HG03558 (cell line): ENCODE data around the gene CXCR2.
"Not testable (repeated sequence)": the region's sequence is repeated elsewhere in the genome, so short reads cannot be mapped to it uniquely, and the experiment has no call there.

ENCODE experiments used
- ATAC-seq: cut with Tn5 transposase; IDR thresholded peaks from one replicate; pipeline ENCODE4 v1.9.1; 2021; ENCODE audit warnings: moderate number of reproducible peaks; ENCODE audit not compliant: unreplicated experiment; ENCODE audit errors: extremely low read depth

CXCR2 gene

DNA sequence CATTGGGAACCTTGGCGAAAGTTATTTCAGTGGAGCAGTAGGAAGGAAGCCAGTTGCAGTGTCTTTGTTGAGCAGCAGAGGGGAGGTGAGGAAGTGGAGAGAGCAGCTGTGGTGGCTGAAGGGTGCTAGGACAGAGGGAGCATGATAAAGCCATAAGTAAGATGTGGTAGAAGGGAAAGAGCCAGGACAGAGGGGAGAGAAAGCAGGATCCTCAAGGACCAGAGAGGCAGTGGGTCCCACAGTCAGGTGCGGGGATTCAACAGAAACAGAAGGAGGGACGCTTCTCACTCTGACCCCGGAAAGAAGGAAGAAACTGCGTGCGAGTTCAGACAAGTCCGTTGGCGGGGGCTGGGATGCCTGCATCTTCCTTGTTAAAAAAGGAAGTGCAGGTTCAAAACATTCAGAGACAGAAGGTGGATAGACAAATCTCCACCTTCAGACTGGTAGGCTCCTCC, at the start of gene CXCR2:
Gene CXCR2 (plus strand): TSS at position 403 of the 455 bp plus-strand sequence. CDS start 8,774 bp downstream, outside the sequence.
- ATAC-seq: no peak

DNA sequence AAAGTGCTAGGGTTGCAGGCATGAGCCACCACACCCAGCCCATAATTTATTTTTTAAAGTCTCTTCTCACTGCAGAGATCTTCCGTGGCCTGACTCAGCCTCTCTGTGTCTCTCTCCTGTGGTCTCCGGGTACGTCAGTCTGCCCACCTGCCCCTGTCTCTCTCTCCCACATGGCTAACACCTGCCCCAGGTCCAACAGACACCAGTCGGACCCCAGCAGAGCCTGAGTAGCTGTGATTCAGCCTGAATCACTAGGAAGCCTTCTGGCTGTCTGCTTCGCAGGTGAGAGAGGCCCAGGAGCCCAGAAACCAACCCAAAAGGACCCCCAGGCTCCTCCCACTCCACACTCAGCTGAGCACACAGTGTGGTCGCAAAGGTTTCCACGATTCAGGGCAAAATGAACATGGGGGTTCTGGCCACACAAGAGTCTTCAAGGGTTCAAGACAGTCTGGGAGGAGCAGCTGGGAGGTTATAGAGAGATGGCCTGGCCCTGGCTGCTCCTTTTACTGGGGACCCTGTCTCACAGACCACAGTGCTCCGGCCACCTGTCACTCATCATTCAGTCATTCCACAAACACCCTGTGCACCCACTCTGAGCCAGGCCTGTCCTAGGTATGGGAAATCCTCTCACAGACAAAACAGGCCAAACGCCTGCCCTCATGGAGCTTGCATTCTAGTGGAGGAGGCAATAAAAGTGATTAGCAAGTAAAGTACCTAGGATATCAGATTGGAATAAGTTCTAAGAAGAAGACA, 48.2 kb upstream of the CXCR2 start:
- ATAC-seq: no peak

DNA sequence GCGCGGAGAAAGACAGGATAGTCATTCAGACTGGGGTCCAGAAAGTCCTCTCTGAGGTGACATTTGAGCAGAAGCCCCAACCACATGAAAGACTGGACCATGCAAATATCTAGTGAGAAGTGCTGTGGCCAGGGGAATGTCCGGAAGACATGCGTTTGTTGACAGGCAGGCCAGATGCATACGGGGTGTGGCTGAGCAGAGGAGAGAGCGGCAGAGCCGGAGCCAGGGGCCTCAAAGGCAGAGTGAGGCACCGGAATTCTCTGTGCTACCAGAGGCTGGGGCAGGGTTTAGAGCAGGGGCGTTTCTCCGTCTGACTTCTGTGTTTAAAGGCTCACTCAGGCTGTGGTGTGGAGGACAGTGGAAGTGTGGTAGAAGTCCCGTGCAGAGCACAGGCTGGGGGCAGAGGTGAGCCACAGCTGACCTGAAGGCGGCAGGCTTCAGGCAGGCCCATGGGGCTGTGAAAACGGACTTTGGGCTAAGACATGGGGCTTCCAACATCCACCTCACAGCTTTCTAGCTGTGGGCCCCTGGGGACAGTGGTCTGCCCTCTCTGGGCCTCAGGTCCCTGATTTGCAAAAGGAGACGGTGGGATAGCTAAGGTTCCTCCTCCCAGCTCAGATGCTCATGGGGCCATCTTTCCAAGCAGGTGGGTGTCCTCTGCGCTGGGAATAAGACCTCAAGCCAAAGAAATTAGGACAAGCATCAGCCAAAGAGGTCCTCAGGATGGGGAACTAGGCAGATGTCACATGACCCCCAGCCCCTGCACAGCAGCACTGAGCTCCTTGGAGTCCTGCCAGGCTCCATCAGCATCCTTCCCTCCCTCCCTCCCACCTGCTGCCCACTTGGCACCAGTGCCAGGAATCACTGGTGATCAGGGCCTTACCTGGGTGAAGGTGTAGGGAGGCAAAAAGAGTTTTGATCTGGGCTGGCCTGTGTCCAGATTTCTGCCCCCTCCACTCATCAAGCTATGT, 45.6 kb upstream of the CXCR2 start:
- ATAC-seq: no peak

DNA sequence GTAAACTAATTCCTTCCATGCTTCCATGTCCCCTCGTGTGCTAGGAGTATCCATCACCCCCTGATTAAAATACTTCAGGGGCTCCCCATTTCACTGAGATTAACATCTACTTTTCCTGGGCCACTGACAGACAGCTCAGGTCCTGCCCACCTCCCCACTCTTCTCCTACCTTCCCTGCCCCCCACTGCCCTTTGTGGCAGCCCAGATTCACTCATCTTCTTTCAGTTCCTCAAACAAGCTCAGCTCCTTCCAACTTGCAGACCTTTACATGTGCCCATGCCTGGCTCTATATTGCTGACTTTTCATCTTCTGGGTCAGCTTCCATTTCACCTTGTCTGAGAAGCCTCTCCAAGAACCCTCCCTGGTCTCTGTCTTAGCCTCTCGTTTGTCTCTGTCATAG, 44.8 kb upstream of the CXCR2 start:
- ATAC-seq: peak; percentile 68

DNA sequence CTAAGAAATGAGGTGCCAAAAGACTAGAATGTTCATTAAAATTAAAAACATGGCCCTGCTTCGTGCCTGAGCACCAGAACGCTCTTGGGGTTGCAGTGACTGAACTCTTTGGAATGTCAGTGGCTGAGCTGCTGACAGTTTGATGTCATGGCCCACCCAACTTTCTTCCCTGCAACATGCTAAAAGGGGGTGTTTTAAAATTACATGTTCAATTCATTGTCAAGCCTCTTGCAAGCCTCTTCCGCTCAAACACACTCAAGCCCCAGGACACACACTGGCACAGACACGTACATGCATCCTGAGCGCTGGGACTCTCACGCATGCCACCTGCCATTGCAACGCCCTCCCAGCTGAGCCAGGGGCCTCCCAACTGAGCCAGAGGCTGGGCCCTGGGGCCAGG, 44.1 kb upstream of the CXCR2 start:
- no peak for ATAC-seq

DNA sequence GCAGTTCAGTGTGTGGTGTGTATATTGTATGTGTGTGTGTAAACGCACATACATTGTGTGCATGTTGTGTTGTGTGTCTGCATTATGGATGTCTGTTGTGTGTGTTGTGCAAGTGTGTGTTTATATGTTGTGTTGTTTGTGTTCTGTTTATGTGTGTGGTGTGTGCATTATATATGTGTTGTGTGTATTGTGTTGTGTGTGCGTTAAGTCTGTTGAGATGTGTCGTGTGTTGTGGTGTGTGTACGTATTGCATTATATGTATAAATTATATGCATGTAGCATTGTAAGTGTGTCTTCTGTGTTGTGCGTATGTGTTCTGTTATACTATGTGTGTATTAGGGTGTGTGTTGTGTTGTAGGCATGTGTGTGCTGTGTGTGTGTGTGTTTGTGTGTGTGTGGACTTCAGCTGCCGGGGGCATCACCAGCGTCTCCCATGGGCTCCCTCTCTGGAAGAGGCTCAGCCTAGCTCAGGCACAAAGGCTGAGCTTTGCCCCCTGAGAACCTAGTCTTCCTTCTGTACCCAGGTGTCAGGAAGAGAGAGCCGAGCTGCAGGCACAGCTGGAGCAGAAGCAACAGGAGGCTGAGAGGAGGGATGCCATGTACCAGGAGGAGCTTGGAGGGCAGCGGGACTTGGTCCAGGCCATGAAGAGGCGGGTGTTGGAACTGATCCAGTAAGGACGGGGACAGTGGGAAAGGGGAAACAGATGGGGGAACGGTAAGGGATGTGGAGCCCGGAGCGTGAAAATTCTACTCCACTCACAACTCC, 43.1 kb upstream of the CXCR2 start:
- ATAC-seq: no peak

DNA sequence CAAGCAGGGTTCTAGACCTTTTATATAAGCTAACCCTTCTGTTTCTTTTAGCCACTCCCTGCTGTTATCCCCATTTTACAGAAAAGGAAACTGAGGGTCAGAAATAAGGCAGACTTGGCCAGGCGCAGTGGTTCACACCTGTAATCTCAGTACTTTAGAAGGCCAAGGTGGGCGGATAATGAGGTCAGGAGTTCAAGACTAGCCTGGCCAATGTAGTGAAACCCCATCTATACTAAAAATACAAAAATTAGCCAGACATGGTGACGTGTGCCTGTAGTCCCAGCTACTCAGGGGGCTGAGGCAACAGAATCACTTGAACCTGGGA, 42.5 kb upstream of the CXCR2 start:
- ATAC-seq: no peak

DNA sequence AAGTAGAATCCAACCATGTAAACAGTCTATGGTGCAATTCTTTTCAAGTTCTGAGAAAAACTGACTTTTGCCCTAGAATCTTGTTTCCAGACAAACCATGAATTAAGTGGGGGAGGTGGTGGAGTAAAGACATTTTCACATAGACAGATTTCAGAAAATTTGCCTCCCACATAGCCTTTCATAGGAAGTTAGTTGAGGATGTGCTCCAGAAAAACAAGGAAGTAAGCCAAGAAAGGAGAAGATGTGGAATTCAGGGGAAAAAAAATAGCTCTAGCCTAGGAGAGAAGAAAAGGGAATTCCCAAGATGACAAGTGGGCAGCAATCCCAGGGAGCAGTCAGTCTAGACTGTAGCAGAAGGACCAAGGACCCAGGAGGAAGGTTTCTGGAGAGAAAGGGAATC, 39.4 kb upstream of the CXCR2 start:
- ATAC-seq: no peak

DNA sequence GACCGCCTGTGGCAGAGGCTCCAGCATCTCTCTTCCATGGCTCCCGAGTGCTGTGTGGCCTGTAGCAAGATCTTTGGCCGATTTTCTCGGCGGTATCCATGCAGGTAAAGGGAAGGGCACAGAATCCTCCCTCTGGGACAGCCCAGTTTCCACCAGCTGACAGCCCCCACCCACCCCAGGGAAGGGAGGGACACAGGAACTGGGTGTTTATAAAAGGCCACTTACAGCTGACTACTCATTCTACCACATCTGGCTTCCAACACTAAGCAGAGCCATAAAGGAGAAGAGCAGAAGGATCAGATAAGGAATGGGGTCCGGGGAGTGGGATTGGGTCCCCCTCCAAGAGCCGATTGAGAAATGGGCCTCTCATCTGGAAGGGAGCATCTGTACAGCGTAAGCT, 36.6 kb upstream of the CXCR2 start:
- ATAC-seq: no peak

DNA sequence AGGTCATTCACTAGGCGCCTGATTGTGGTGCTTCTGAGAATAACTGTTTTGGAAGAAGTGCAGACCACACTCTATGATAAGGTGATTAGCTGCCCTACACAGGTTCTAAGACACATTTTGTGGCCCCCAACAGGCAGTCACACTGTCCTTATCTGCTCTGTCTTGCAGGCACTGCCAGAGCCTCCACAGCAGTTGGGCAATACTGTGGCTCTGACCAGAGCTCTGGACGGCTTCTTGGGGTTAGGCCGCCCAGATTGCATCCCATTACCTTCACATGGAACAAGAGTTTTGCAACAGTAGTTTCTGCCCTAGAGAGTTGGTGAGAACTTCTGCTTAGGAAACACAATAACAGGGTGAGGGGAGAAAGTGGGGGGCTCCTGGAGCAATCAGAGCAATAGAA, 34.1 kb upstream of the CXCR2 start:
- ATAC-seq: no peak

DNA sequence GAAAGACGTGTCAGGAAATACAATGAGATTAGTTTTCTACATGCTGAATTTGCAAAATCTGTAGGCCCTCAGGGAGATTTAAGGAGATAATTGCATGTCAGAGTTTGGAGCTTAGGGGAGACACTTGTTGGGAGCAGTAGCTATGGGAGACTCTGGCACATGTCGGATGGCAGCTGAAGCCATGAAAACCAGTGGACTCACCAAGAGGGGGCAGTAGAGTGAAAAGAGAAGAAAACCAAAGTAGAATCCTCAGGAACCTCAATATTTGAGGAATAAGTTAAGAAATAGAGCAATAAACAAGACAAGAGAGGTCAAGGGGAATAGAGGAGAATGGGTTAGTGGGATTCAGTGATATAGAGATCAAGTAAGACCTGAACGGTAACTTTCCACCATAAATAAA, 31.9 kb upstream of the CXCR2 start:
- ATAC-seq: no peak

DNA sequence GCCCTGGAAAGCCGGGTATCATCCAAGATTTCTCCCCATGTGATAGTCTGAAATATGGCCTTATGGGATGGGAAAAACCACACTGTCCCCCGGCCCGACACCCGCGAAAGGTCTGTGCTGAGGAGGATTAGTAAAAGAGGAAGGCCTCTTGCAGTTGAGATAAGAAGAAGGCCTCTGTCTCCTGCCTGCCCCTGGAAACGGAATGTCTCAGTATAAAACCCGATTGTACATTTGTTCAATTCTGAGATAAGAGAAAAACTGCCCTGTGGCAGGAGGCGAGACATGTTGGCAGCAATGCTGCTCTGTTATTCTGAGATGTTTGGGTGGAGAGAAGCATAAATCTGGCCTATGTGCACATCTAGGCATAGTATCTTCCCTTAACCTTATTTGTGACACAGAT, 30.0 kb upstream of the CXCR2 start:
- ATAC-seq: no peak

DNA sequence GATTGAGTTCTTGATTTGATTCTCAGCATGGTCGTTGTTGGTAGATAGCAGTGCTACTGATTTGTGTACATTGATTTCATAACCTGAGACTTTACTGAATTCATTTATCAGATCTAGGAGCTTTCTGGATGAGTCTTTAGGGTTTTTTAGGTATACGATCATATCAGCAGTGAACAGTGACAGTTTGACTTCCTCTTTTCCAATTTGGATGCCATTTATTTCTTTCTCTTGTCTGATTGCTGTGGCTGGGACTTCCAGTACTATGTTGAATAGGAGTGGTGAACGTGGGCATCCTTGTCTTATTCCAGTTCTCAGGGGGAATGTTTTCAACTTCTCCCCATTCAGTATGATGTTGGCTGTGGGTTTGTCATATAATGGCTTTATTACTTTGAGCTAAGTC, 27.9 kb upstream of the CXCR2 start:
- ATAC-seq: no peak

DNA sequence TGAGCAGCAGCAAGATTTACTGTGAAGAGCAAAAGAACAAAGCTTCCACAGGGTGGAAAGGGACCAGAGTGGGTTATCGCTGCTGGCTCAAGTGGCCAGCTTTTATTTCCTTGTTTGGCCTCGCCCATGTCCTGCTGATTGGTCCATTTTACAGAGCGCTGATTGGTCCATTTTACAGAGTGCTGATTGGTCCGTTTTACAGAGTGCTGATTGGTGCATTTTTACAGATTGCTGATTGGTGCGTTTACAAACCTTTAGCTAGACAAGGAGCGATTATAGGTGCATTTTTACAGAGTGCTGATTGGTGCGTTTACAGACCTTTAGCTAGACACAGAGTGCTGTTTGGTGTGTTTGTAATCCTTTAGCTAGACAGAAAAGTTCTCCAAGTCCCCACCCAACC, 17.0 kb upstream of the CXCR2 start:
- ATAC-seq: not testable (repeated sequence)

DNA sequence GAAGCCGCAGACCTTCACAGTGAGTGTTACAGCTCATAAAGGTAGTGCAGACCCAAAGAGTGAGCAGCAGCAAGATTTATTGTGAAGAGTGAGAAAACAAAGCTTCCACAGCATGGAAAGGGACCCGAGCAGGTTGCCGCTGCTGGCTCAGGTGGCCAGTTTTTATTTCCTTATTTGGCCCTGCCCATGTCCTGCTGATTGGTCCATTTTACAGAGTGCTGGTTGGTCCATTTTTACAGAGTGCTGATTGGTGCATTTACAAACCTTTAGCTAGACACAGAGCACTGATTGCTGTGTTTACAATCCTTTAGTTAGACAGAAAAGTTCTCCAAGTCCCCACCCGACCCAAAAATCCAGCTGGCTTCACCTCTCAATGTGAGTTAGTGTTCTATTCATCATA, 4.0 kb upstream of the CXCR2 start:
- ATAC-seq: not testable (repeated sequence)

DNA sequence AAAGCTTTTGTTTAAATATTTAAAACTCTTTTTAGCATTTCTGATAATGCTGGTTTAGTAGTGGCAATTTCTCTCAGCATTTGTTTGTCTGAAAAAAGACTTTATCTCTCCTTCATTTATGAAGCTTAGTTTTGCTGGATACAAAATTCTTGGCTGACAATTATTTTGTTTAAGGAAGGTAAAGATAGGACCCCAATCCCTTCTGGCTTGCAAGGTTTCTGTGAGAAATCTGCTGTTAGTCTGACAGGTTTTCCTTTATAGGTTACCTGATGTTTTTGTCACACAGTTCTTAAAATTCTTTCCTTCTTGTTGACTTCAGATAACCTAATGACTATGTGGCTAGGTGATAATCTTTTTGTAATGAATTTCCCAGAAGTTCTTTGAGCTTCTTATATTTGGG, 3.5 kb upstream of the CXCR2 start:
- ATAC-seq: not testable (repeated sequence)

DNA sequence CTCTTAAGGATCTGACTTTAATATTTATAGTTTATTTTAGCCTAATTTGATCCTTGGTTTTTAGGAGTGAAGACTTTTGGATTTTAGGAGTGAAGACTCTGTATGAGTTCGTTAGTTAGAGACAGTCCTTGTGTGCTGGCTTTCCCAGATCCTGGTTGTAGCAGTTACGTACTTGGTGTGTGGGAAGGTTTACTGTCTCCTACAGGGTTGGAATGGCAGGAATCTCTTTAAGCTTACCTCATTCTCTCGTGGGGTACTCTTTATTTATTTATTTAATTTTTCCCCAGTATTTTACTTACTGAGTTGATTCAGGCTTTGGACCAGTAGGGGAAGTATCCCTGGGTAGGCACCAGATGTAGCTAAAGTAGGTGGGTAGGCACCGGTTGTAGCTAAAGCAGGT, 1.8 kb upstream of the CXCR2 start:
- ATAC-seq: no peak

DNA sequence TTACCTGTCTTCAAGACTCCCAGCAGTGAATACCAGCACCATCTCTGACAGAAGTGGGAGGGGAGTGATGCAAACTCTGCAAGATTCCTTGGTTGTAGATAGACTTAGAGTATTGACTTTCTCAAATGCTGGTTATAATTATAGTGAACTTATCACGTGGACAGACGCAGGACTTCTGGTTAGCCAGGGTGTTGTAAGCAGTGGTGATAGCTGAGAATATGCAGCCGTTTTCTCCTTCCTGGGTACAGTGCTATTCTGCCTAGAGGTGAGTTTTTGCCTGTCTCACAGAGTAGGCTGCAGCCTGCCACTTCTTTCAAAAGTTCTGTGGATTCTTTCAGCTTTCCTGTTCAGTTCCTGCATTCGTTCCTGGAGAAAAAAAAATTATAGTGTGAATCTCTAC, 733 bp upstream of the CXCR2 start:
- no peak for ATAC-seq

DNA sequence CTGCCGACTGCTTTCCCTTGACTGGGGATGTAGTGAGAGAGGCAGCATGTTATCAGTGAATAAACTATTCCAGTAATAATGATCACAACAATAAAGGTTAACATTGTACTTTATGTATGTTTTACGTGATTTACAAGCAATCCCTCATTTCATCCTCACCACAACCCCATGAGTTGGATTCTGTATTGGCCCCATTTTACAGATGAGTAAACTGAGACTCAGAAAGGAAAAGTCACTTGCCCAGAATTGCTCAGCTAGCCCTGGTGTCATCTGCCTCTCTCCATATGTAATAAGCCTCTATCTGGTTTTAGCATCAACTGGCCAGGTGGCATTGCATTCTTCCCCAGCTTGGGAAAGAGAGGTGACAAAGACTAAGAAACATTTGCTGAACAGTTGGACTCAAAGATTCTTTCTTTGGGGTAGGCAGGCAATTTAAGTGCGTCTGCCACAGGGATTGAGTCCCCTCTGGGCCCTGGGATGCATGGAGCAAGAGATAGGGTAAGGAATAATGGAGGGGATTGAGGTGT, 2.2 kb downstream of the CXCR2 start:
- ATAC-seq: no peak

DNA sequence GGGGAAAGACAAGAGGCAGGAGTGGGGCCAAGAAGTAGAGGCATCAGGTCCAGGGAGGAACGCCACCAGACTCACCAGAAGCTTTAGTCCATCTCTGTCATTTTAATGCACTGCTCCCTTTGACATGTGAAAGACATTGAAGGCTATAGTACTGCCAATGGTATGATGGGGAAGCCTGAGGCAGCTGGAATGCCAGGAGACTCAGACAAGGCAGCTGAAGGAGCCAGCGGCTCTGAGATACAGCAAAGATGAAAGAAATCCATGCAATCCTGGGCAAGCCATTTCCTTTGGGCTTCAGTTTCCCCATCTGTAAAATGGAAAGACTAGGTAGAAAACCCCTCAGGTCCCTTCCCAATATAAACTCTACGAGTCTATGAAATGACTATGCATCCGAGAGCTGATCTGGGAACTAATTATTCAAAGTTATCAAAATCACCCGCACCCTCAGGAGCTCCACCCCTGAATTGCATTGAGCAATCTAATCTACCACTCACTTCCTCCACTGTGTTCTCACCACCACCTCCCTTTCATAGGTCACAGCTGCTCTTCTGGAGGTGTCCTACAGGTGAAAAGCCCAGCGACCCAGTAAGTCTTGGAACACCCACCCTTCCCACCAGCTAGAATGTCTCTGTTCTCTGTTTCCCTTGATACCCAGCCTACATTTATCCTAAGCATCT, 3.1 kb downstream of the CXCR2 start:
- no peak for ATAC-seq
